A549 treated with ZK216348 at 1 μM for 4 hours (cell line): ENCODE measurements around the gene RDH8. TPM values are rescaled to one million over a fixed set of nuclear protein-coding genes. Genes with fewer than 3 reads are reported as not detected.

Source experiments
- total RNA-seq: library from RNA; stranded (reverse); fragments of 200-300 nt; extraction: Qiagen RNA extraction; gene quantifications from 5 replicates; pipeline ENCODE4 v1.2.3, GENCODE V29; 2022; ENCODE audit warnings: low read depth

The RDH8 gene
- total RNA-seq = 0.31 to 0.40 TPM (median 0.36 TPM) in 4 of 5 replicates, not detected in the other

DNA sequence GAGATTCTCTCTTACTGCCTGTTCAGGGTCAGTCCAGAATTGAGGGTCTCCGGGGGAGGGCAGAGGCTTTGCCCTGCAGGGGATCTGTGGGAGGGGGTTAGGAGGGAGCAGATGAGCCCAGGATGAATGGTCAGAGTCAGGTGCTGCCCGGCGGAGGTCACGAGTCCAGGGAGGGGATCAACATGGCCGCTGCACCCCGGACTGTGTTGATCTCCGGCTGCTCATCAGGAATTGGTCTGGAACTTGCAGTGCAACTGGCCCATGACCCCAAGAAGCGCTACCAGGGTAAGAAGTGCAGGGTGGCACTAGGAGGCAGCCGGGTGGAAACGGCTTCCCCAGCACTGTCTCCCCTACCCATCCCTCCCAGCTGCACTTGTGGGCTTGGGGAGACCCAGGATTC, at the start of gene RDH8:
Gene RDH8, plus strand, starts transcription at position 168 of the 400 bp plus-strand sequence. Its CDS starts 15 bp downstream, at position 183.

DNA sequence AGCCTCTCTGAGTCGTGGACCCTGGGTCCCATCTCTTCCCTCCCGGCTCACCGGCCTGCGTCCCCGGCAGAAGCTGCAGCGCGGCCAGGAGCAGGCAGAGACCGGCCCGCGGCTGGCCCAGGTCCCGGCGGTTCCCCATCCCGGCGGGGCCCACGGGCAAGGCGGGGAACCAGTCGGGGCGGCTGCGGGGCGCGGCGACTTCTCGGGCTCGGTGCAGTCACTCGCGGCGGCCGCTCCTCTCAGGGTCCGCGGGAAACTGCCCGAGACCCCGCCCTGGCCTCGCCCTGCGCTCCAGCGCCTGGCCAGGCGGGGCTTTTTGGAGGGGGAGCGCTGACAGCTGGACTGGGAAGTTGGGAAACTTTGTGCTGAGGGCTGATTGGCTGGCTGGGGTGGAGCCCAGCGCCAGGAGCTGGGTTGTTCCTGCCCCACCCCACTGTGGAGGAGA, 3.0 kb upstream of the RDH8 start, which contains the start of gene COL5A3:
Gene COL5A3, minus strand, starts transcription at position 258 of the 445 bp plus-strand sequence. Its CDS starts 119 bp downstream, at position 139.

Other genes starting within 250 kb of the RDH8 start
- gene ZNF846, start 244.7 kb upstream of the RDH8 start, total RNA-seq = 0.59 to 1.3 TPM (median 0.73 TPM) in 5 replicates
- 11.0 to 14.4 TPM (median 13.5 TPM) in 5 replicates for gene FBXL12, start 194.4 kb upstream of the RDH8 start, total RNA-seq
- 369 to 472 TPM (median 396 TPM) in 5 replicates for gene UBL5, start 185.6 kb upstream of the RDH8 start, total RNA-seq
- 49.6 to 83.4 TPM (median 78.6 TPM) in 5 replicates for gene PIN1, start 178.2 kb upstream of the RDH8 start, total RNA-seq
- 7.5 to 14.3 TPM (median 11.3 TPM) in 5 replicates for gene OLFM2, start 77.0 kb upstream of the RDH8 start, total RNA-seq
- 2.8 to 4.5 TPM (median 3.1 TPM) in 5 replicates for gene COL5A3, start 3.0 kb upstream of the RDH8 start, total RNA-seq
- 5.4 to 11.1 TPM (median 7.4 TPM) in 5 replicates for gene SHFL, start 72.8 kb downstream of the RDH8 start, total RNA-seq
- 0.14 TPM in 1 of 5 replicates, not detected in the others for gene ANGPTL6, start 89.2 kb downstream of the RDH8 start, total RNA-seq
- gene PPAN, start 92.9 kb downstream of the RDH8 start, total RNA-seq = 37.1 to 62.5 TPM (median 51.9 TPM) in 5 replicates
- gene P2RY11, start 98.2 kb downstream of the RDH8 start, total RNA-seq = 3.1 to 12.6 TPM (median 7.5 TPM) in 5 replicates
- gene EIF3G, start 106.4 kb downstream of the RDH8 start, total RNA-seq = 137 to 194 TPM (median 166 TPM) in 5 replicates
- gene DNMT1, start 181.5 kb downstream of the RDH8 start, total RNA-seq = 54.4 to 64.6 TPM (median 63.6 TPM) in 5 replicates
- 0.65 to 1.2 TPM (median 0.86 TPM) in 5 replicates for gene S1PR2, start 217.8 kb downstream of the RDH8 start, total RNA-seq
- 45.8 to 76.2 TPM (median 71.8 TPM) in 5 replicates for gene MRPL4, start 238.7 kb downstream of the RDH8 start, total RNA-seq